HUES6 (cell line): Measurements from ENCODE around the gene ESYT2.

Source experiments
- H3K27ac ChIP-seq: 2 replicates; pipeline ENCODE4 v1.7.0; 2013; ENCODE audit warnings: low read depth, mild to moderate bottlenecking, low read length, inconsistent platforms
- H3K27me3 ChIP-seq: 2 replicates; pipeline ENCODE4 v1.6.1; 2013; ENCODE audit warnings: low read length; ENCODE audit not compliant: control insufficient read depth, insufficient read depth
- H3K36me3 ChIP-seq: 2 replicates; pipeline ENCODE4 v1.6.1; 2013; ENCODE audit warnings: low read length; ENCODE audit not compliant: control insufficient read depth, insufficient read depth
- H3K4me1 ChIP-seq: 2 replicates; pipeline ENCODE4 v1.6.1; 2013; ENCODE audit warnings: low read length; ENCODE audit not compliant: control insufficient read depth, insufficient read depth
- H3K4me3 ChIP-seq: 2 replicates; pipeline ENCODE4 v1.5.1; 2013; ENCODE audit warnings: low read depth, low read length
- H3K9ac ChIP-seq: one replicate; pipeline ENCODE4 v1.6.1; 2013; ENCODE audit warnings: mild to moderate bottlenecking, low read length
- H3K9me3 ChIP-seq: 2 replicates; pipeline ENCODE4 v1.6.1; 2013; ENCODE audit warnings: low read depth, low read length; ENCODE audit not compliant: control insufficient read depth, insufficient read depth

ESYT2 gene

DNA sequence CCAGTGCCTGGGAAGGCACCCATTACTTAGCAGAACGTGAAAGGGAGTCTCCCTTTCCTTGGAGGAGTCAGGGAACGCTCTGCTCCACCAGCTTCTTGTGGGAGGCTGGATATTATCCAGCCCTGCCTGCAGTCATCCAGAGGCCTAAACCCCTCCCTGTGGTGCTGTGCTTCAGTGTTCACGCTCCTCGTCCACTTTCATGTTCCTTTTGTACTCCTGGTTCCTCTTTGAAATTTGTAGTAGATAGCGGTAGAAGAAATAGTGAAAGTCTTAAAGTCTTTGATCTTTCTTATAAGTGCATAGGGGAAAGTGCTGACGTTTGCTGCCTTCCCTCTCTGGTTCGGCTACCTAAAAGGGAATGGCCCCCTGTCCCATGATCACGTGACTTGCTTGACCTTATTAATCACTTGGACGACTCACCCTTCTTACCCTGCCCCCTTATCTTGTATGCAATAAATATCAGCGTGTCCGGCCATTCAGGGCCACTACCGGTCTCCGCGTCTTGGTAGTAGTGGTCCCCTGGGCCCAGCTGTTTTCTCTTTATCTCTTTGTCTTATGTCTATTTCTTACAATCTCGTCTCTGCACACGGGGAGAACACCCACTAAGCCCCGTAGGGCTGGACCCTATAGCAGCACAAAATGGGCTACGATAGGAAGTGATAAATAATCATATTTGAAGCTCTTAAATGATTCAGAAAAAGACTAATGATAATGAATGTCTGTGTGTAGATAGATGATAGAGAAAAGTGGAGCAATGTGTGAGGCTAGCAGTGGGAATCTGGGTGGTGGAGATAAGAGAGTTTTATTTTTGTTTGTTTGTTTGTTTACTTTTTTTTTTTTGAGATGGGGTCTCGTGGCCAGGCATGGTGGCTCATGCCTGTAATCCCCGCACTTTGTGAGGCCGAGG lies 5.8 kb upstream of the ESYT2 start:
- no peaks in the 10 kb centered on the region for H3K9me3 ChIP-seq
- no peak overlapping the region for H3K27ac ChIP-seq
- peaks cover 20% of the 10 kb centered on the region for H3K4me1 ChIP-seq
- no peak overlapping the region for H3K9ac ChIP-seq
- H3K27me3 ChIP-seq: peaks cover 3% of the 10 kb centered on the region
- H3K36me3 ChIP-seq: no peaks in the 10 kb centered on the region
- H3K4me3 ChIP-seq: no peak overlapping the region

- Histone ChIP-seq H3K27me3 (peaks cover 3% of the 10 kb centered on the region), H3K4me1 (peaks cover 16% of the 10 kb centered on the region), H3K36me3 (no peaks in the 10 kb centered on the region), H3K4me3 (no peak overlapping the region), H3K27ac (no peak overlapping the region), H3K9ac (no peak overlapping the region), H3K9me3 (no peaks in the 10 kb centered on the region)
Measured at GRCh38 chr7:158832994-158833393, 3.7 kb upstream of the ESYT2 start.

DNA sequence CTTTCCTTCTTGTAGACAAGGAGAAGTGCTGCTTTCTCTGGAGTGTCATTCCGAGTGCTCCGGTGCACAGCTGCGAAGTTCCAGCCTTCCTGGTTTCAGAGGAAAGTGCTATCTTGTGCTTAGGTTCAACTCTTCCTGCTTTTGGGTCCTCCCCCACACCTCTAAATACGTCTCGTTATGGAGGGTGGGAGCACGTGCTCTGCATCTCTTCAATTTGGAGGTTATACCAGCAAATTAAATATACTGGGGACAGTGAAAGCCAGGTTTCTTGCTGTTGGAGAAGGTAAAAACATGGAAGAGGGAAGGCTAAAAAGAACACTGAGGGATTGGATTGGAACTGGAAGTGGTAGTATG lies 2.4 kb upstream of the ESYT2 start:
- no peak overlapping the region for H3K9ac ChIP-seq

GRCh38 chr7:158830211-158830723 lies 958 bp upstream of the ESYT2 start:
- Histone ChIP-seq H3K27me3 (peaks cover 3% of the 10 kb centered on the region), H3K4me3 (peak overlapping the region; percentile 98), H3K9me3 (no peaks in the 10 kb centered on the region), H3K9ac (peak overlapping the region; percentile 83), H3K36me3 (0 out of 2 replicates have a peak, but pooled peaks cover 2% of the 10 kb centered on the region), H3K27ac (peak overlapping the region; percentile 85; the same call in 1 of the 2 replicates), H3K4me1 (peaks cover 23% of the 10 kb centered on the region)

More for the DNA sequence above, 2.4 kb upstream of the ESYT2 start:
- Histone ChIP-seq H3K4me1 (peaks cover 23% of the 10 kb centered on the region), H3K27ac (no peak overlapping the region), H3K4me3 (no peak overlapping the region), H3K9me3 (no peaks in the 10 kb centered on the region), H3K36me3 (0 out of 2 replicates have a peak, but pooled peaks cover 2% of the 10 kb centered on the region), H3K27me3 (peaks cover 3% of the 10 kb centered on the region)

DNA sequence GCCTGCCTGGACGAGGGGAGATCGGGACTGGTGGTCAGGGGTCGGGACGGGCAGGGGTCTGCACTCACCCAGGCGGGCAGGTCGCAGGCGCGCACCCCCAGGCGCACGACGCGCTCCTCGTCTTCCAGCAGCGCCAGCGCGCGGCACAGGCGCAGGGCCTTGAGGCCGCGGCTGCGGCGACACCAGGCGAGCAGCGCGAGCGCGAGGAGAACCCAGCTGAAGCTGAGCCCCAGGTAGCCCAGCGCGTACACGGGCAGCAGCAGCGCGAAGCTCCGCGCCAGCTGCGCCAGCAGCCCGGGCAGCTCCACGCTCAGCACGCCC lies 328 bp downstream of the ESYT2 start:
- Histone ChIP-seq H3K9ac (peak overlapping the region; percentile 83), H3K36me3 (0 out of 2 replicates have a peak, but pooled peaks cover 2% of the 10 kb centered on the region), H3K9me3 (no peaks in the 10 kb centered on the region), H3K4me3 (peak overlapping the region; percentile 98), H3K27me3 (peaks cover 3% of the 10 kb centered on the region), H3K27ac (peak overlapping the region; percentile 46; the same call in 1 of the 2 replicates), H3K4me1 (peaks cover 23% of the 10 kb centered on the region)

DNA sequence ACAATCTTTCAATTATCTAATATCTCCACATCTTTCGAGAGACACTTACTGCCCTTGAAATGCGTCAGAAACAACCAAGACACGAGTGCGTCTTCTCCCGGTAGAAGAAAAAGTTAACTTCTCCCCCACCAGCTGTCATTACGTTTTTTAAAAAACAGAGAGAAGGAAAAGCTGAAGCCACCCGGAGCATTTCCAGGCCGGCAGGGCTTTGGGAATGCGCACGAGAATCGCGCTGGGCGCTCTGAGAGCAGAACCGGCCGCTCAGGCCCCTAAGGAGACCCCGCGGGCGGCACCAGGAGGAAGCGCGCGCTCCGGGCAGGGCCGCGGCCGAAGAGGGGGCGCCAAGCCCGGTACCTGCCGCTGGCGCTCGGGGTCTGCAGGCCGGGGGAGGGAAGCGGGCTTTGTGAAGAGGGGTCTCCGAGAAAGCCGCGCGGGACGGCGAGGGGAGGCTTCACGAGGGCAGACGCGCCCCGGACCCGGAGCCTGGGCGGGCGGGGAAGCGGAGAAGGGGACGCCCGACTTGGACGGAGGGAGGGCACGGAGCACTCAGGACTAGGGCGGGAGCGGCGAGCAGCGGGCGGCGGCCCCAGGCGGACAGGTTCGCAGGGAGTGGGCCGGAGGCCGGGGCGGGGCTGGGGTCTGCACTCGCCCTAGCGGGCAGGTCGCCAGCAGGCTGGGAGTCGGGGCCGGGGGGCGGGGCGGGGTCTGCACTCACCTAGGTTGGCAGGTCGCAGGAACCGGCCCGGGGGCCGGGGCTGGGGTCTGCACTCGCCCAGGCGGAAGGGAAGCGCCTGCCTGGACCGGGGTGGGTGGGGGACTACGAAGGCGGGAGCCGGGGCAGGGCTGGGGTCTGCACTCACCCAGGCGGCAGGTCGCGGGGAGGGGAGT lies 932 bp downstream of the ESYT2 start:
- Histone ChIP-seq H3K4me1 (peaks cover 23% of the 10 kb centered on the region), H3K27ac (peak overlapping the region; percentile 51; the same call in 1 of the 2 replicates), H3K9me3 (no peaks in the 10 kb centered on the region), H3K36me3 (0 out of 2 replicates have a peak, but pooled peaks cover 2% of the 10 kb centered on the region), H3K27me3 (peaks cover 3% of the 10 kb centered on the region), H3K4me3 (peak overlapping the region; percentile 98), H3K9ac (peak overlapping the region; percentile 83)

GRCh38 chr7:158827411-158828132 lies 1.7 kb downstream of the ESYT2 start:
- H3K9ac ChIP-seq: peak overlapping the region; percentile 71
- H3K4me1 ChIP-seq: peaks cover 23% of the 10 kb centered on the region
- H3K4me3 ChIP-seq: peak overlapping the region; percentile 98
- H3K36me3 ChIP-seq: 0 out of 2 replicates have a peak, but pooled peaks cover 2% of the 10 kb centered on the region
- H3K9me3 ChIP-seq: no peaks in the 10 kb centered on the region
- H3K27me3 ChIP-seq: peaks cover 3% of the 10 kb centered on the region
- no peak overlapping the region for H3K27ac ChIP-seq

DNA sequence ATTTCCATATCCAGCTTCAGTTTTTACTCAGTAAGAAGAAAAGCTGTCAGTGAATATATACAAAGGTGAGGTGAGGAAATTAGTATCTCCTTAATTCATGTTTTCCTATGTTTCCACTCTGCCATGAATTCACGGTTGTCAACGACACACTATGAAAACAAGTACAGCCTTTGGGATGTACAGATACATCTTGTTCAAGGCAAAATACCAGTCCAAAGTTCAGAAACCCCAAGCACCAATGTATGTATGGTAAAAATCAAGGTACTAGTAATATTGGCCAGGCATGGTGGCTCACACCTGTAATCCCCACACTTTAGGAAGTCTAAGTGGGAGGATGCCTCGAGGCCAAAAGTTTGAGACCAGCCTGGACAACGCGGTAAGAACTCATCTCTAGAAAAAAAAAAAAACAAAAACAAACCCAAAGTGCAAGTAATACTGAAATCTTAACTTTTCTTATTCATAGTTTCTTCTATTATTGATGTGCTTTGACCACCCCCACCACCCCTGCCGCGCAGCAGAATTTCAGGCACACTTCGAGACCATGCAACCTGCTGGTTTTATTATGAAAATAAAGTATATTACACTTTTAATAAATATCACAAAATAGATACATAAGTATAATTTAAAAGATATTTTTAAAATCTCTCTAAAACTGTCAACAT lies 3.5 kb downstream of the ESYT2 start:
- H3K27ac ChIP-seq: no peak overlapping the region

DNA sequence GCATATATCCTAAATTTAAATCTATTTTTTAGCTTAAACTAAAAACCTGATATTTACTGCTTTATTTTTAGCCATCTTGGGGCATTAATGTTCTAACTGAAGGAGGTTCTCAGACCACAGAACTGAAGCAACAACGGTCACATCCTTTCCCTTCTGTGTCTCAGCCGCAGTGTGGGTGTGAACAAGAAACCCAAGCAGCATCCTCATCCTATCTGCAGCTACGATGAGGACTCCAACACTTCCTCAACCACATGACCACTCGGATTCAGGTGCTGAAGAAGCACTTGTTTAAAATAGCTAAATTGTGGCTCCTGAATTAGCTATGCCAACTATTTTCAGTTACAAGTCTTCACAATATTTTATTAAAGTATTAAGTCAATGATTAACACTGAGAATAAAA lies 5.3 kb downstream of the ESYT2 start:
- no peak overlapping the region for H3K4me3 ChIP-seq
- H3K36me3 ChIP-seq: 0 out of 2 replicates have a peak, but pooled peaks cover 2% of the 10 kb centered on the region
- no peaks in the 10 kb centered on the region for H3K27me3 ChIP-seq
- H3K9me3 ChIP-seq: no peaks in the 10 kb centered on the region
- H3K4me1 ChIP-seq: peaks cover 30% of the 10 kb centered on the region
- H3K9ac ChIP-seq: no peak overlapping the region
- no peak overlapping the region for H3K27ac ChIP-seq

More for the DNA sequence above, 3.5 kb downstream of the ESYT2 start:
- peaks cover 27% of the 10 kb centered on the region for H3K4me1 ChIP-seq
- H3K9ac ChIP-seq: no peak overlapping the region
- H3K9me3 ChIP-seq: no peaks in the 10 kb centered on the region
- no peak overlapping the region for H3K4me3 ChIP-seq
- H3K27me3 ChIP-seq: peaks cover 3% of the 10 kb centered on the region
- 0 out of 2 replicates have a peak, but pooled peaks cover 2% of the 10 kb centered on the region for H3K36me3 ChIP-seq
